ENCODE data around the gene CSDE1.

DNA sequence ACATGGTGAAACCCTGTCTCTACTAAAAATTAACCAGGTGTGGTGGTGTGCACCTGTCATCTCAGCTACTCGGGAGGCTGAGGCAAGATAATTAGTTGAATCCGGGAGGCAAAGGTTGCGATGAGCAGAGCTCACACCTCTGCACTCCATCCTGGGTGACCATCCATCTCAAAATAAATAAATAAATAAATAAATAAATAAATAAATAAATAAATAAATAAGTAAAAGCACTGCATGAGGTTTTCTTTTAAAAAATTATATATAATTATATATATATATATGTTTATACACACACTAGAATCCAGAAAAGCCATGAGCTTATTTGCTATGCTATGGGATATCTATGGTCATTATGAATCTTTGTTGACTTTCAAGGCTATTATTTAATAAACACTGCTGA, 64.8 kb downstream of the CSDE1 start:
- TF ChIP-seq, protein P1, sequence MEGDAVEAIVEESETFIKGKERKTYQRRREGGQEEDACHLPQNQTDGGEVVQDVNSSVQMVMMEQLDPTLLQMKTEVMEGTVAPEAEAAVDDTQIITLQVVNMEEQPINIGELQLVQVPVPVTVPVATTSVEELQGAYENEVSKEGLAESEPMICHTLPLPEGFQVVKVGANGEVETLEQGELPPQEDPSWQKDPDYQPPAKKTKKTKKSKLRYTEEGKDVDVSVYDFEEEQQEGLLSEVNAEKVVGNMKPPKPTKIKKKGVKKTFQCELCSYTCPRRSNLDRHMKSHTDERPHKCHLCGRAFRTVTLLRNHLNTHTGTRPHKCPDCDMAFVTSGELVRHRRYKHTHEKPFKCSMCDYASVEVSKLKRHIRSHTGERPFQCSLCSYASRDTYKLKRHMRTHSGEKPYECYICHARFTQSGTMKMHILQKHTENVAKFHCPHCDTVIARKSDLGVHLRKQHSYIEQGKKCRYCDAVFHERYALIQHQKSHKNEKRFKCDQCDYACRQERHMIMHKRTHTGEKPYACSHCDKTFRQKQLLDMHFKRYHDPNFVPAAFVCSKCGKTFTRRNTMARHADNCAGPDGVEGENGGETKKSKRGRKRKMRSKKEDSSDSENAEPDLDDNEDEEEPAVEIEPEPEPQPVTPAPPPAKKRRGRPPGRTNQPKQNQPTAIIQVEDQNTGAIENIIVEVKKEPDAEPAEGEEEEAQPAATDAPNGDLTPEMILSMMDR (IDR thresholded peaks at IDR 0.05): no peak
- TF ChIP-seq POLR2A (IDR thresholded peaks at IDR 0.05): no peak

Data from heart left ventricle (tissue), 13 donors.